Ascending aorta (tissue), 2 donors: ENCODE results near the gene RELA. TPM values are rescaled to one million over a fixed set of nuclear protein-coding genes. Genes with fewer than 3 reads are reported as not detected.

Source experiments
- DNase-seq, 2 donors: peaks; one replicate each; pipeline ENCODE4 v3.0.0-alpha.2; 2019; ENCODE audit warnings: low spot score in 2 of 2
- H3K27ac ChIP-seq, 2 donors: fragments of 200-600 bp; sonication (generic); one replicate each; pipeline ENCODE4 v1.5.1; 2016 to 2017; ENCODE audit warnings: mild to moderate bottlenecking in 1 of 2
- H3K27me3 ChIP-seq: fragments of 200-600 bp; sonication (generic); one replicate; pipeline ENCODE4 v1.5.1; 2017
- H3K36me3 ChIP-seq, 2 donors: fragments of 200-600 bp; sonication (generic); one replicate each; pipeline ENCODE4 v1.5.1; 2016
- H3K4me1 ChIP-seq, 2 donors: fragments of 200-600 bp; sonication (generic); one replicate each; pipeline ENCODE4 v1.5.1; 2016 to 2017; ENCODE audit warnings: mild to moderate bottlenecking in 1 of 2
- H3K4me3 ChIP-seq, 2 donors: fragments of 200-600 bp; sonication (generic); one replicate each; pipeline ENCODE4 v1.5.1; 2016 to 2017; ENCODE audit warnings: mild to moderate bottlenecking in 1 of 2
- H3K9me3 ChIP-seq, 2 donors: fragments of 200-600 bp; sonication (generic); one replicate each; pipeline ENCODE4 v1.5.1; 2016
- CTCF ChIP-seq, 3 experiments: fragments of 200-600 bp in 2 of 3; fragments of 450-650 bp in 1 of 3; sonication (generic) in 2 of 3; IDR thresholded peaks; one replicate each; pipeline ENCODE4 v1.5.1; 2016 to 2019; ENCODE audit warnings: antibody characterized with exemption in 3 of 3, mild to moderate bottlenecking in 1 of 3, moderate library complexity in 1 of 3
- intact Hi-C: fragments of 100-400 bp; cut with DNase I; formaldehyde crosslinking; loops from one replicate; pipeline ENCODE4 v1.15.1; 2023
- total RNA-seq: library from RNA; depleted of rRNA; stranded (reverse); fragments of >200 nt; gene quantifications from one replicate; pipeline ENCODE4 v1.1.0, GENCODE V29; 2016

RELA gene
- total RNA-seq, 1 donor from 2014 or later: 115 TPM

- Histone ChIP-seq H3K27me3 (no peaks in the 10 kb centered on the region), H3K4me3 (no peak overlapping the region), H3K27ac (no peak overlapping the region), H3K4me1 (peaks cover 7 to 10% of the 10 kb centered on the region in 2 donors), H3K36me3 (peaks cover 83 to 89% of the 10 kb centered on the region in 2 donors), H3K9me3 (no peaks in the 10 kb centered on the region)
- TF ChIP-seq CTCF (IDR thresholded peaks at IDR 0.05): no peak
- intact Hi-C loops: no loop called here
- no peak for DNase-seq
These were observed 41.3 kb downstream of the RELA start for GRCh38 chr11:65621460-65621859.

GRCh38 chr11:65620666-65621065 is 42.0 kb downstream of the RELA start:
- H3K4me1 ChIP-seq: peaks cover 11 to 13% of the 10 kb centered on the region in 2 donors
- H3K27ac ChIP-seq: no peak overlapping the region
- no peaks in the 10 kb centered on the region for H3K27me3 ChIP-seq
- H3K9me3 ChIP-seq: no peaks in the 10 kb centered on the region
- no peak for DNase-seq
- TF ChIP-seq CTCF (IDR thresholded peaks at IDR 0.05): no peak
- intact Hi-C loops: no loop called here
- H3K4me3 ChIP-seq: no peak overlapping the region
- H3K36me3 ChIP-seq: peaks cover 76 to 81% of the 10 kb centered on the region in 2 donors

- Histone ChIP-seq H3K27me3 (no peaks in the 10 kb centered on the region), H3K36me3 (peaks cover 65 to 69% of the 10 kb centered on the region in 2 donors), H3K27ac (no peak overlapping the region), H3K4me3 (no peak overlapping the region), H3K9me3 (no peaks in the 10 kb centered on the region), H3K4me1 (peaks cover 11 to 13% of the 10 kb centered on the region in 2 donors)
- TF ChIP-seq CTCF (IDR thresholded peaks at IDR 0.05): no peak
- intact Hi-C loops: loop anchor here (5.0 to 10.0 kb wide), 2 partner anchors 95 to 213 kb away; partner anchors contain the start of genes KAT5 and SNX32
- DNase-seq: no peak
These were observed 43.3 kb downstream of the RELA start for GRCh38 chr11:65619281-65619928.

GRCh38 chr11:65618763-65619162 is 44.0 kb downstream of the RELA start:
- no peak for TF ChIP-seq CTCF (IDR thresholded peaks at IDR 0.05)
- no peak for DNase-seq
- Histone ChIP-seq H3K4me1 (peaks cover 11 to 13% of the 10 kb centered on the region in 2 donors), H3K4me3 (no peak overlapping the region), H3K27me3 (no peaks in the 10 kb centered on the region), H3K36me3 (peaks cover 59 to 63% of the 10 kb centered on the region in 2 donors), H3K27ac (no peak overlapping the region), H3K9me3 (no peaks in the 10 kb centered on the region)
- intact Hi-C loops: loop anchor here (5.0 to 10.0 kb wide), 2 partner anchors 96 to 214 kb away; partner anchors contain the start of genes KAT5 and SNX32

GRCh38 chr11:65617990-65618751 is 44.5 kb downstream of the RELA start:
- no peaks in the 10 kb centered on the region for H3K9me3 ChIP-seq
- H3K4me3 ChIP-seq: no peak overlapping the region
- no peak overlapping the region for H3K27ac ChIP-seq
- intact Hi-C loops: loop anchor here (5.0 to 10.0 kb wide), 2 partner anchors 97 to 214 kb away; partner anchors contain the start of genes KAT5 and SNX32
- peaks cover 54 to 58% of the 10 kb centered on the region in 2 donors for H3K36me3 ChIP-seq
- peaks cover 12 to 13% of the 10 kb centered on the region in 2 donors for H3K4me1 ChIP-seq
- TF ChIP-seq CTCF (IDR thresholded peaks at IDR 0.05): no peak
- no peak for DNase-seq
- H3K27me3 ChIP-seq: no peaks in the 10 kb centered on the region
